Endothelial cell (in vitro differentiated cells): Measurements from ENCODE around the gene AIM2. TPM values are rescaled to one million over a fixed set of nuclear protein-coding genes. Genes with fewer than 3 reads are reported as not detected.
A peak's percentile ranks its signal among the peaks of the same experiment; 100 is the strongest.

Source experiments
- DNase-seq: peaks from one replicate; pipeline ENCODE4 v3.0.0; 2021; ENCODE audit warnings: low spot score
- H3K27ac Mint-ChIP-seq: one replicate; pipeline ENCODE4 v1.8.0; 2021; ENCODE audit warnings: mixed read lengths, inconsistent platforms; ENCODE audit not compliant: unreplicated experiment
- H3K27me3 Mint-ChIP-seq: one replicate; pipeline ENCODE4 v1.8.0; 2021; ENCODE audit warnings: mild to moderate bottlenecking, moderate library complexity, mixed read lengths, inconsistent platforms; ENCODE audit not compliant: unreplicated experiment
- H3K36me3 Mint-ChIP-seq: one replicate; pipeline ENCODE4 v1.8.0; 2021; ENCODE audit warnings: mild to moderate bottlenecking, low read depth, mixed read lengths, inconsistent platforms; ENCODE audit not compliant: unreplicated experiment
- H3K4me1 Mint-ChIP-seq: one replicate; pipeline ENCODE4 v1.8.0; 2021; ENCODE audit warnings: mild to moderate bottlenecking, mixed read lengths, inconsistent platforms; ENCODE audit not compliant: unreplicated experiment
- H3K4me3 Mint-ChIP-seq: one replicate; pipeline ENCODE4 v1.8.0; 2021; ENCODE audit warnings: mild to moderate bottlenecking, mixed read lengths, inconsistent platforms; ENCODE audit not compliant: unreplicated experiment
- H3K9me3 Mint-ChIP-seq: one replicate; pipeline ENCODE4 v1.8.0; 2021; ENCODE audit warnings: mixed read lengths, inconsistent platforms; ENCODE audit not compliant: unreplicated experiment
- CTCF ChIP-seq: fragments of 200-600 bp; sonication (generic); IDR thresholded peaks from one replicate; pipeline ENCODE4 v1.5.0; 2021; ENCODE audit warnings: antibody characterized with exemption; ENCODE audit not compliant: unreplicated experiment
- total RNA-seq: library from RNA; stranded (reverse); fragmentation: NEBNext Ultra II Directional; extraction: Animal tissue kit (Norgen Biotek cat#: 25700); gene quantifications from one replicate; pipeline ENCODE4 v1.2.1, GENCODE V29; 2021; ENCODE audit not compliant: unreplicated experiment

Gene AIM2
- total RNA-seq, 1 donor from 2014 or later = 29.2 TPM

- TF ChIP-seq CTCF = no peak
- DNase-seq = no peak
- Mint-ChIP-seq H3K4me3 (peak overlapping the region; percentile 40), H3K9me3 (peaks cover 12% of the 10 kb centered on the region), H3K36me3 (peaks cover 56% of the 10 kb centered on the region), H3K27ac (peak overlapping the region; percentile 40), H3K27me3 (no peaks in the 10 kb centered on the region), H3K4me1 (peaks cover 74% of the 10 kb centered on the region)
Measured at GRCh38 chr1:159012495-159012894, 64.1 kb downstream of the AIM2 start.

Other genes starting within 250 kb of the AIM2 start
- not detected for gene MNDA, start 245.4 kb downstream of the AIM2 start, total RNA-seq
- gene PYHIN1, start 145.2 kb downstream of the AIM2 start, total RNA-seq = not detected
- gene IFI16, start 66.9 kb downstream of the AIM2 start, total RNA-seq = 258 TPM
- gene CADM3, start 94.8 kb upstream of the AIM2 start, total RNA-seq = 4.0 TPM
- 0.23 TPM for gene ACKR1, start 128.1 kb upstream of the AIM2 start, total RNA-seq
- gene FCER1A, start 225.6 kb upstream of the AIM2 start, total RNA-seq = not detected